Thyroid gland (tissue), 4 donors: Measurements from ENCODE around the gene SLC25A22. TPM values are rescaled to one million over a fixed set of nuclear protein-coding genes. Genes with fewer than 3 reads are reported as not detected.
A peak's percentile ranks its signal among the peaks of the same experiment; 100 is the strongest.

Source experiments
- DNase-seq, 2 donors: peaks; one replicate each; pipeline ENCODE4 v3.0.0-alpha.2; 2019
- H3K27ac ChIP-seq, 3 donors: fragments of 200-600 bp; sonication (generic); 1 replicate in 2 of 3; 2 replicates in 1 of 3; pipeline ENCODE4 v1.5.1; 2016 to 2019; ENCODE audit warnings: mild to moderate bottlenecking in 1 of 3, moderate library complexity in 1 of 3
- H3K27me3 ChIP-seq: fragments of 200-600 bp; sonication (generic); one replicate; pipeline ENCODE4 v1.5.1; 2019
- H3K36me3 ChIP-seq, 2 donors: fragments of 200-600 bp; sonication (generic); one replicate each; pipeline ENCODE4 v1.5.1; 2016 to 2019
- H3K4me1 ChIP-seq, 2 donors: fragments of 200-600 bp; sonication (generic); one replicate each; pipeline ENCODE4 v1.5.1; 2017 to 2019
- H3K4me3 ChIP-seq, 3 donors: fragments of 200-600 bp; sonication (generic); replicated peaks in 1 of 3; 1 replicate in 2 of 3; 2 replicates in 1 of 3; pipeline ENCODE4 v1.5.1; 2016; ENCODE audit warnings: mild to moderate bottlenecking in 1 of 3
- H3K9me3 ChIP-seq: fragments of 200-600 bp; sonication (generic); one replicate; pipeline ENCODE4 v1.5.1; 2017
- POLR2A ChIP-seq, 2 donors: fragments of 450-650 bp; IDR thresholded peaks; one replicate each; pipeline ENCODE4 v1.6.1; 2017; ENCODE audit warnings: antibody characterized with exemption in 2 of 2, mild to moderate bottlenecking in 2 of 2, moderate library complexity in 1 of 2
- WGBS, 2 donors: methylation state at CpG; one replicate each; pipeline ENCODE4 v1.1.5; 2017; 5-methylcytosine and 5-hydroxymethylcytosine counted together
- intact Hi-C: fragments of 100-400 bp; cut with DNase I; formaldehyde crosslinking; loops from one replicate; pipeline ENCODE4 v1.15.1; 2023
- total RNA-seq, 4 donors: library from RNA; depleted of rRNA; stranded (reverse); fragments of >200 nt; gene quantifications; one replicate each; pipeline ENCODE4 v1.2.3, GENCODE V29; 2016
- TF ChIP-seq, protein P1 (sequence below), 6 experiments: fragments of 200-600 bp in 3 of 6; fragments of 450-650 bp in 3 of 6; sonication (generic) in 3 of 6; IDR thresholded peaks; one replicate each; pipeline ENCODE4 v1.5.1; 2016 to 2019; ENCODE audit warnings: antibody characterized with exemption in 6 of 6, mild to moderate bottlenecking in 2 of 6, inconsistent platforms in 1 of 6, moderate library complexity in 1 of 6

SLC25A22 gene
- total RNA-seq, 4 donors from 2014 or later, result 5.1 to 13.1 (median 7.8) TPM

DNA sequence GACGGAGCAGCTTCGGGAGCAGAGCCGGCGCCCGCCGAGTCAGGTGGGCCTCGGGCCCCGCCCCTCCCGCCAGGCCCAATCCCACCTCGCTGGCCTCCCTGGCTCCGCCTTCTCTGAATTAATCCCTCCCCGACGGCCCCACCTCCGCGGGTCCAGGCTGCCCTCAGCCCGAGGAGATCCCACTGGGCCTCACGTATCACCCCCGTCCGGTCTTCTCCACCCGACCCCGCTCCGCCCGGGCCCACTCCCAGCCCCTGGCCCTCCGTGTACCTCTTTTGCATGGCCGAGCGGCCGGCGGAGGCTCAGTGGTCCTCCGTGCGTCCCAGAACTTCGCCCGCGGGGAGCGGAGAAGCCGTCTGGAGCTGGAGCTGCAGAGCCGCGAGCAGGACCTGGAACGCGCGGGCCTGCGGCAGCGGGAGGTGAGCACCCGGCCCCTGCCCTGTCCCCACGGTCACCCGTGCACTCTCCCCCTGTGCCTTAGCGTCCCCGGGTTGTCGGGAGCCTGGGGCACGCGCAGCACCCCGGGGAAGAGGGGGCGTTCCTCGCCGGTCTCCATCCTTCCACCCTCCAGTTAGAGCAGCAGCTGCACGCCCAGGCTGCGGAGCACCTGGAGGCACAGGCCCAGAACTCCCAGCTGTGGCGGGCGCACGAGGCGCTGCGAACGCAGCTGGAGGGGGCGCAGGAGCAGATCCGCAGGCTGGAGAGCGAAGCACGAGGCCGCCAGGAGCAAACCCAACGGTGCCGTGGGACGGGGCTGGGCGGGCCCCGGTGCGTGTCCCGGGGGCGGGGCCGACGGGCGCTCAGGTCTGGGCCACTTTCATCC lies 32.4 kb upstream of the SLC25A22 start:
- 2 to 4% methylated on average over 18 to 30 of the region's 78 CpGs for WGBS, 2 donors
- H3K27me3 ChIP-seq, result no peaks in the 10 kb centered on the region
- DNase-seq, result peak; percentile 81
- intact Hi-C loops, result no loop called here
- peak overlapping the region in 1 of 3 donors; percentile 23 for H3K4me3 ChIP-seq
- H3K36me3 ChIP-seq, result peaks cover 0 to 3% of the 10 kb centered on the region in 2 donors
- peaks cover 67 to 80% of the 10 kb centered on the region in 2 donors for H3K4me1 ChIP-seq
- TF ChIP-seq, protein P1, sequence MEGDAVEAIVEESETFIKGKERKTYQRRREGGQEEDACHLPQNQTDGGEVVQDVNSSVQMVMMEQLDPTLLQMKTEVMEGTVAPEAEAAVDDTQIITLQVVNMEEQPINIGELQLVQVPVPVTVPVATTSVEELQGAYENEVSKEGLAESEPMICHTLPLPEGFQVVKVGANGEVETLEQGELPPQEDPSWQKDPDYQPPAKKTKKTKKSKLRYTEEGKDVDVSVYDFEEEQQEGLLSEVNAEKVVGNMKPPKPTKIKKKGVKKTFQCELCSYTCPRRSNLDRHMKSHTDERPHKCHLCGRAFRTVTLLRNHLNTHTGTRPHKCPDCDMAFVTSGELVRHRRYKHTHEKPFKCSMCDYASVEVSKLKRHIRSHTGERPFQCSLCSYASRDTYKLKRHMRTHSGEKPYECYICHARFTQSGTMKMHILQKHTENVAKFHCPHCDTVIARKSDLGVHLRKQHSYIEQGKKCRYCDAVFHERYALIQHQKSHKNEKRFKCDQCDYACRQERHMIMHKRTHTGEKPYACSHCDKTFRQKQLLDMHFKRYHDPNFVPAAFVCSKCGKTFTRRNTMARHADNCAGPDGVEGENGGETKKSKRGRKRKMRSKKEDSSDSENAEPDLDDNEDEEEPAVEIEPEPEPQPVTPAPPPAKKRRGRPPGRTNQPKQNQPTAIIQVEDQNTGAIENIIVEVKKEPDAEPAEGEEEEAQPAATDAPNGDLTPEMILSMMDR (IDR thresholded peaks at IDR 0.05), result no peak
- peak in 1 of 2 donors; percentile 51 for TF ChIP-seq POLR2A (IDR thresholded peaks at IDR 0.05)
- no peak overlapping the region for H3K27ac ChIP-seq
- H3K9me3 ChIP-seq, result no peaks in the 10 kb centered on the region

GRCh38 chr11:829847-830294 lies 31.8 kb upstream of the SLC25A22 start:
- 2 to 24% methylated on average over 5 to 20 of the region's 39 CpGs for WGBS, 2 donors
- no peaks in the 10 kb centered on the region for H3K9me3 ChIP-seq
- peaks cover 67 to 75% of the 10 kb centered on the region in 2 donors for H3K4me1 ChIP-seq

DNA sequence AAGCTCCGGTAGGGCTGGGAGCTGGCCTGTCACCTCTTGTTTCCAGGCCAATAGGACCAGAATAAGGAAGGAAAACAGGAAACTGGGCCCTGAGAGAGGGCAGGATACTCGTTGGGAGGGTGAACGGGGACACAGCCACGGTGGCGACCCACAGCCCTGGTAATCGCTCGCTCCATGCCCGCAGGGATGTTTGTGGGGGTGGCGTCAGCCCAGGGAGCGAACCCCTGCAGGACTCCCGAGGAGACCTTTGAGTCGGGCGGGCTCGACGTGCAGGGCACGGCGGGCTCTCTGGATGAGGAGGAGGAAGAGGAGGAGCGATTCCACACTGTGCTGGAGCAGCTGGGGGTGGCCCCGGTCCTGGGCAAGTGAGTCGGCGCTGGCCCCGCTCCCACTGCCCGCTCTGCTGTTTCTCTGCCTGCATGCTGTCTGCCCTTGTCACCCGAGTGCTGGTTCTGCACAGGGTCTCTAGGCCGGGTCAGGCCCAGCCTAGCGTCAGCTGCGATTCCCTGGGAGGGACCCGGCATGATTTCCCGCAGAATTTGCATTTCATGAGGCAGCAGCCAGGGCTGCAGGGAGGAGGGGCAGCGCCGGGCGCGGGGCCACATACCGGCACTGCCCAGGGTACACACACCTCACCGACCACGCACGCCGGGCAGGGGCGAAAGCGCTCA lies 31.2 kb upstream of the SLC25A22 start:
- Histone ChIP-seq H3K27me3 (no peaks in the 10 kb centered on the region), H3K27ac (peak overlapping the region in 2 of 3 donors; percentile 27 to 49), H3K4me1 (peaks cover 61 to 69% of the 10 kb centered on the region in 2 donors), H3K36me3 (peaks cover 11 to 15% of the 10 kb centered on the region in 2 donors), H3K4me3 (peak overlapping the region in 1 of 3 donors; percentile 23), H3K9me3 (no peaks in the 10 kb centered on the region)
- DNase-seq, result peak in 1 of 2 donors; percentile 43
- intact Hi-C loops, result loop anchor here (10.0 kb wide), 1 partner anchor 85 kb away; the partner anchor contains the start of gene CHID1
- TF ChIP-seq, protein P1 (IDR thresholded peaks at IDR 0.05), result no peak
- no peak for TF ChIP-seq POLR2A (IDR thresholded peaks at IDR 0.05)
- WGBS, 2 donors, result 32 to 49% methylated on average over 8 to 16 of the region's 40 CpGs

More at GRCh38 chr11:829847-830294, 31.8 kb upstream of the SLC25A22 start:
- H3K36me3 ChIP-seq, result peaks cover 5 to 9% of the 10 kb centered on the region in 2 donors
- peak overlapping the region in 2 of 3 donors; percentile 12 to 27 for H3K27ac ChIP-seq
- no peaks in the 10 kb centered on the region for H3K27me3 ChIP-seq
- intact Hi-C loops, result loop anchor here (10.0 kb wide), 1 partner anchor 85 kb away; the partner anchor contains the start of gene CHID1
- no peak for TF ChIP-seq POLR2A (IDR thresholded peaks at IDR 0.05)
- TF ChIP-seq, protein P1 (IDR thresholded peaks at IDR 0.05), result no peak
- peak overlapping the region in 1 of 3 donors; percentile 23 for H3K4me3 ChIP-seq
- DNase-seq, result no peak

DNA sequence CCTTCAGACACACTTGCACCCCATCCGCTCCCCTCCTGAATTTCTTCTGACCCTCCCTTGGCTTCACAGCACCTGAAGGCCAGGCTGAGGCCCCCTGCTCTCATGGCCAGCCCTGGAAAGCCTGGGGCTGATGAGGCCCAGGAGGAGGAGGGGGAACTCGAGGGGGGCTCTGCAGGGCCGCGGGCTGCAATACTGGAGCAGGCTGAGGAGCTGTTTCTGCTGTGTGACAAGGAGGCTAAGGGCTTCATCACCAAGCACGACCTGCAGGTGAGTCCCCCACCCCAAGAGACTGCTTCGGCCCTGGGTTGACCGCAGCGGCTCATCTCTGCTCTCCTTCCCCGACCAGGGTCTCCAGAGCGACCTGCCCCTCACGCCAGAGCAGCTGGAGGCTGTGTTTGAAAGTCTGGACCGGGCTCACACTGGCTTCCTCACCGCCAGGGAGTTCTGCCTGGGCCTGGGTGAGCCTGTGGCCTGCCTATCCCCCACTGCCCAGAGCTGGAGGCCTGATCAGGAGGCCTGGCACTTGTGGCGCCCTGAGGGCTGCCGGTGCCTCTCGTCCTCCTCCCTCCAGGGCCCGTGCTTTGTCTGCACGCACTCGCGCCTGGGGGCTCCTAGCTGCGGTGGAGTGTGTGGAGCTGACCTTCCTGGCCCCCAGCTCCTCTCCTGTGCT lies 30.6 kb upstream of the SLC25A22 start:
- Histone ChIP-seq H3K27me3 (no peaks in the 10 kb centered on the region), H3K4me3 (no peak overlapping the region), H3K4me1 (peaks cover 55 to 62% of the 10 kb centered on the region in 2 donors), H3K9me3 (no peaks in the 10 kb centered on the region), H3K27ac (peak overlapping the region in 2 of 3 donors; percentile 49 to 56), H3K36me3 (peaks cover 16 to 21% of the 10 kb centered on the region in 2 donors)
- intact Hi-C loops, result loop anchor here (10.0 kb wide), 1 partner anchor 86 kb away; the partner anchor contains the start of gene CHID1
- TF ChIP-seq, protein P1 (IDR thresholded peaks at IDR 0.05), result no peak
- no peak for DNase-seq
- 75 to 76% methylated on average over 9 to 15 of the region's 21 CpGs for WGBS, 2 donors
